IPS-NIHi7 (cell line): Measurements from ENCODE around the gene RAPGEF6.
A peak's percentile ranks its signal among the peaks of the same experiment; 100 is the strongest.
"Not testable (repeated sequence)": the region's sequence is repeated elsewhere in the genome, so short reads cannot be mapped to it uniquely, and the experiment has no call there.

Experiments
- DNase-seq: peaks from one replicate; pipeline ENCODE4 v3.0.0; 2012; ENCODE audit warnings: mixed read lengths; ENCODE audit errors: extremely low spot score

The RAPGEF6 gene

GRCh38 chr5:131640043-131640856 is 5.2 kb upstream of the RAPGEF6 start:
- DNase-seq: peak; percentile 12

GRCh38 chr5:131639148-131639547 is 4.1 kb upstream of the RAPGEF6 start:
- DNase-seq: no peak

DNA sequence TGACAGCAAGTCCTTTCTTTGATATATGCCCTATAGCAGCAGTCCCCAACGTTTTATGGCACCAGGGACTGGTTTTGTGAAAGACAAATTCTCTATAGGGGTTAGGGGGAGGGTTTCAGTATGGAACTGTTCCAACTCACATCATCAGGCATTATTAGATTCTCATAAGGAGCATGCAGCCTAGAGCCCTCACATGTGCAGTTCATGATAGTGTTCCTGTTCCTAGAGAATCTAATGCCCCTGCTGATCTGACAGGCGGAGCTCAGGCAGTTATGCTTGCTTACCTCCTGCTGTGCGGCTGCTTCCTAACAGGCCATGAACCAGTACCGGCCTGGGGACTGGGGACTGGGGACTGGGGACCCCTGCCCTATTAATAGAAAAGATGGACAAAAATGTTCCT is 2.7 kb upstream of the RAPGEF6 start:
- no peak for DNase-seq

DNA sequence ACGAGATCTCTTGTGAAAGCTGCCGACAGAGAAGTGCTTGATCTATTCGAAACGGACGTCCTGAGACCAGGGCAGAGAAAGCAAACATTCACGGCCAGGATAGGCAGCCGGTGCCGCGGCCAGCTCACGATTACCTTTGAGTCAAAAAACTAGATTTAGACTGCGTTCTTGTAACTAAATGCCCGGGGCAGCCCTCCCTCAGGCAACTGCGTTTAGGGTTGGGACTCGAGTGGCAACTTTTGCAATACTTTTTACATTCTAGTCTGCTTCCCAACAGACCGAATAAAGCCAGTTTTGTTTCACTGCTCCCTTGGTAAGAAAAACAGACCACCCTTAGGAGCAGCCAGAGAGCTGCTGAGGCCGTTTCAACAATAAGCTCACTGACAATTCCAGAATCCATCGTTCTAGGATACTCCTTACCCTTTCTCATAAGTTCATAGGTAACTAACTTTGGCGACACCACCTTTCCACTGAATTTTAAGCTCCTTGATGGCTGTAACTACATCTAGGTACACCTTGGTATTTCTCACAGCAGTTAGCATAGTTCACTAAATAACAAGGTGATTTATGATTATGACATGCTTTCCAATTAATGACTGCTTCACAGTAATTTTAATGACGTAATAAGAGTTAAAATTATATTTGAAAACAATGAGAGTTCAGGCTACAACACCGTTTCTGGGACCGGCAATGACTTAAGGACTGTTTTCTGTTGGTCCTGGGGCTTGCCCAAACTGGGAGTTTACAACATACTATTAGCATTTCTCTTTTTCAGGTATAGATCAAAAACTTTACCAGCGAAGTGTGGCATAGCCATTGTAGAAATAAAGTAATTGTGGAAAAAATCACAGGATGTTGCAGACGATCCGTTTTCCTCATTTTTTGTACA is 899 bp upstream of the RAPGEF6 start:
- DNase-seq: peak; percentile 11

DNA sequence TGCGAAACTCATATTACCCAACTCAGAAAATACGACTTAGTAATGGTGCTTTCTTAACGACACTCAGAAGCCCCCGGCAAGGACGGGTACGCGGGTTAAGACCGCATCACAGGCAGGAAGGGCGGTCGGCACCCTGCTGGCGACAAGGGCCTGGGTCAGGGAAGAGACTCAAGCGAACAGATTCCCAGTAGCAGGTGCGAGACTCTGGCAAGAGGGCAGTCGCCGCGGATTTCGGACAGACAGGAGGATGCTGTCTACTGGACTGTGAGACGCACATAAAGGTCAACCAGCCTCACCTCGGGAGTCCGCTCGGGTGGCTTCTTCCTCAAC is 398 bp downstream of the RAPGEF6 start:
- DNase-seq: peak; percentile 70

DNA sequence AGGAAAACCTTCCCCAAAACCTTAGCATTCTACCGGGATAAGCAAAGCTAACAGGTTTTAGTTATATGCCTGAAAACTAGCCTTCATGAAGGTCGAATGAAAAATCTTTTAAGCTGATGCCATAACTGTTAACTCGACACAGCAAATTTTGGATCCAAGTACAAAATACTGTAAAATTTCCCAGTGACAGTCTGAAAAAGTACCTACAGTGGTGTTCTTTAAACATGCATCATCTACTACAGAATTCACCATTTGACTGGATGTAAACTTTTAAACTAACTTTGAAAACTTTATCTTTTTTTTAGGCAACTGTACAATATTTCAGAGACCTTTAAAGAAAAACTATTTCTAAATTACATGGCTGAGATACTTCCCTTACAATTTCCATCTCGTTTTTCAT is 791 bp downstream of the RAPGEF6 start:
- DNase-seq: no peak

DNA sequence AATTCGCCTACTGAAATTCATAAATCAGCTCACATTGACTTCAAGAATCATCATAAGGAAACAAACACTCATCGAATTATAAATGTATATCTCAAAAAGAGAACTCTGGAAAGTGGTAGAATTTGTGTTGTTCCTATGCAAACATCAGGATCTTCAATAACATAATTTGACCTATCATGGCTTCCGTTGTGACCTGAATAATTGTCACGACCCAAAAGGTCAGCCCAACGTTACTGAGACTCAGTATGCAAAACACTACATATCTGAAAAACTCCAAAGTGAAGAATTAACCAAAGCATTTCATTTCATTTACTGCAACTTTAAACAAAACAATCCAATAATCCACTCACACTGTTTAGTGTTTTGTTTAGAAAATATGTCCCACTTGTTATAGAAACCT is 1.2 kb downstream of the RAPGEF6 start:
- DNase-seq: no peak

DNA sequence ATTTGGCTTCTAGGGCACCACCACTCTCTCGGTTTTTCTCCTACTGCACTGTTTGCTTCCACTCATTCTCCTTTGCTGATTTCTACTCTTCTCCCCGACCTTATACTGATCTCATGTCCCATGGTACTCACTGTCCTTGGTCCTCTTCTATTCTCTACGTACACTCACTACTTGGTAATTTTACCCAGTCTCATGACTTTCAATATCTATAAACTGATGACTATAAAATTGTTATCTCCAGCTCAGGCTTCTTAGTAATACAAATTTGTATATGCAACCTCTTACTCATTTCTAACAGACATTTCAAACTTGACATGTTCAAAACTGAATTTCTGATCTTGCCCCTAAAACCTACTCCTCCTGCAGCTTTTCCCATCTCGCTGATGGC is 4.1 kb downstream of the RAPGEF6 start:
- DNase-seq: no peak

DNA sequence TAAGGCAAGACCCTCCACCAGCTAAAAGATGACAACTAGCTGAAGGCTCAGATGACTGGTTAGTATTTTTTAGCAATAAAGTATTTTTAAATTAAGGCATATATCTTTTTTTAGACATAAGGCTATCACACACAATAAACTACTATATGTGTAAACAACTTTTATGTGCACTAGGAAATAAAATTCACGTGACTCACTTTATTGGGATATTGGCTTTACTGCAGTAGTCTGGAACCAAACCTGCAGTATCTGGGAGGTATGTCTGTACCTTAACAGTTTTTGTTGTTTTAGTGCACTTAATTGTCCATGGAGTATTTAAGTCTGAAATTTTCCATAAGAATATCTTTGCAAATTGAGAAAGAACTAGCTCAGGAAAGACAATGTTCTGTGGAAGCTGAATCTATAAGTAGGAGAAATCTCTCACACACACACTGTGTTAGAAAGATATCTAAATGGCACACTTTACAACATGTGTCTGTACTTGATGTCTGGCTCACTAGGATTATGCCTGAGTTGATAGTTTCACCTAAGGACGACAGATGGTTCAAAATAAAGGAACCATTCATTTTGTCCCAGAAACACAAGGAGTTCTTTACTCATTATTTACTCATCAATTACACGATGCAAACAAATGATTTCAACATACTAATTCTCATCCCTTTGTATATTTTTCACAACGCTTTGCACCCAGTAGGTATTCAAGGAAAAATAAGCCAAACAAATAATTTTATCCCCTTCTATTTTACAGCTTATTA is 4.6 kb downstream of the RAPGEF6 start:
- DNase-seq: no peak

- no peak for DNase-seq
Observed at GRCh38 chr5:131628990-131629389, 6.0 kb downstream of the RAPGEF6 start.

DNA sequence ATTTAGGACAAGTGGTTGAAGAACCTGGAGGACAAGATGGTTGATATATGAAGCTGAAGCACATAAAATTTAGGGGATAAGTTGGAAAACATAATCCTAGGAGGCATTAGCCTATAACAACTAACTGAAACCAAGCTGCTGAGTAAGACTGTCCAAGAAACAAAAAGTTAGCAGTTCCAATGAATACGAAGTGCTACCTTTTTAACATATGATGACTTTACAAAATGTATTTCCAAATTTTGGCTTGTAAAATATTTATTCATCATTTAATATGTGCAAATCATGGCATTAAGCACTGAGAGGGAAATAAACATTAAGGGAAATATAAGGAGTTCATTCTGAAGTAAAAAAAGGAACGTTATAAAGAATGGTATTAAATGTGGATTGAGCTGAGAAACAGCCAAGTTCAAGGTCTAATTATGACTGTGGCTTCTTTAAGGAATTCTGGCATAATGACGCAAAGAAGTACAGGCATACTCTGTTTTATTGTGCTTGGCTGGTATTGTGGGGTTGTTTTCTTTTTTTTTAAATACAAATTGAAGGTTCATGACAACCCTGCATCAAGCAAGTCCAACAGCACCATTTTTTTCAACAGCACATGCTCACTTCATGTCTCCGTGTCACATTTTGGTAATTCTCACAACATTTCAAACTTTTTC is 7.7 kb downstream of the RAPGEF6 start:
- no peak for DNase-seq

- DNase-seq: no peak
Observed at GRCh38 chr5:131622633-131623032, 12.4 kb downstream of the RAPGEF6 start.

DNA sequence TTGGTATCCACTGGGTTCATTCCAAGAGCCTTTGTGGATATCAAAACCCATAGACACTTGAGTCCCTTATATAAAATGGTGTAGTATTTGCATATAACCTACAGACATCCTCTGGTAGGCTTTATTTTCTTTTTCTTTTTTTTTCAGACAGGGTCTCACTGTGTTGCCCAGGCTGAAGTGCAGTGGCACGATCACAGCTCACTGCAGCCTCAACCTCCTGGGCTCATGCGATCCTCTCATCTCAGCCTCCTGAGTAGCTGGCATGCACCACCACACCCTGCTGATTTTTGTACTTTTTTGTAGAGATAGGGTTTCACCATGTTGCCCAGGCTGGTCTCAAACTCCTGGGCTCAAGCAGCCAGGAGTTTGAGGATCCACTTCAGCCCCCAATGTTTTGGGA is 13.9 kb downstream of the RAPGEF6 start:
- not testable (repeated sequence) for DNase-seq

GRCh38 chr5:131619102-131619501 is 15.9 kb downstream of the RAPGEF6 start:
- no peak for DNase-seq

- no peak for DNase-seq
Observed at GRCh38 chr5:131617140-131617822, 17.7 kb downstream of the RAPGEF6 start.

- no peak for DNase-seq
Observed at GRCh38 chr5:131615957-131616356, 19.1 kb downstream of the RAPGEF6 start.

GRCh38 chr5:131613423-131613822 is 21.6 kb downstream of the RAPGEF6 start:
- DNase-seq: no peak

- DNase-seq: no peak
Observed at GRCh38 chr5:131611064-131611381, 24.0 kb downstream of the RAPGEF6 start.

- DNase-seq: peak; percentile 14
Observed at GRCh38 chr5:131610198-131611063, 24.6 kb downstream of the RAPGEF6 start.

- DNase-seq: no peak
Observed at GRCh38 chr5:131609774-131610173, 25.3 kb downstream of the RAPGEF6 start.
